ENCODE data around the gene CERS6. TPM values are rescaled to one million over a fixed set of nuclear protein-coding genes. Genes with fewer than 3 reads are reported as not detected.
A peak's percentile ranks its signal among the peaks of the same experiment; 100 is the strongest.

Gene CERS6
- total and polyA plus RNA-seq, 10 of the 15 experiments (the other 5 are each of a cell fraction or from before 2014, with no cell fraction given): 1.3 to 20.4 (median 14.1) TPM

DNA sequence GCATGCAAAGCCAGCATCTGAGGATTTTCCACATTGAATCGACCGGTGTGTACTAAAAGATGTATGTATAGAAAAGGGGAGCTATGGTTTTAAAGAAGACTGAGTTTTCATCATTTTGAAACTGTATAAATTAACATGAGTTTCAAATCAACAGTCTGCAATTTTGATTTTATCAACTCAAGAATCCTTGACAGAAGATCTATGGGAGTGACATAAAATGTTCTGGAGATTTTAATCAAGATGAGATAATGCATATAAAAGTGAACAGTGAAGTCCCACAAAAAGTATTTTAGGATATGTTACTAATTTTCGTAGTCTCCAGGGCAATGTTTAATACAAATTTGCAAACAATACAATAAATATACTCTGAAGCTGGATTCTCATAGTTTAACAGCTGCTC, 24.0 kb upstream of the CERS6 start:
- H3K4me3 ChIP-seq: no peak overlapping the region; the same call in 1 of the 2 replicates
- H4K20me1 ChIP-seq (ENCODE audit: control insufficient read depth, insufficient read depth): no peaks in the 10 kb centered on the region
- POLR2A ChIA-PET: no interaction called here
- SMC1A ChIA-PET (ENCODE audit: uncharacterized antibody, unreplicated experiment): interaction anchor here (0.5 to 1.0 kb wide), 3 partner anchors 20 to 1827 kb away, joined by 3 read pairs; no protein-coding TSS in a partner anchor
- ATAC-seq (peak; percentile 32), FAIRE-seq (no peak), DNase-seq (ENCODE audit: low read depth, low spot score) (no peak)
- in situ Hi-C loops (cut with MboI) (no loop called here), intact Hi-C loops (cut with micrococcal nuclease; ENCODE audit: unreplicated experiment) (loop anchor here (2.0 to 5.0 kb wide), 3 partner anchors 59 to 83 kb away; no protein-coding TSS in a partner anchor)
- H3K9me3 ChIP-seq (replicated peaks; ENCODE audit: control insufficient read depth, insufficient read depth, low read length): no peaks in the 10 kb centered on the region; the same call in 2 of the 3 replicates
- no TSS peak for BruUV-seq (replicated peaks)
- H3K79me2 ChIP-seq (ENCODE audit: control insufficient read depth, insufficient read depth, low read length): no peaks in the 10 kb centered on the region
- CTCF ChIA-PET: no interaction called here
- RAD21 ChIA-PET (ENCODE audit: unreplicated experiment): no interaction called here
- peaks cover 13% of the 10 kb centered on the region; the same call in 1 of the 2 replicates for H3K4me1 ChIP-seq (ENCODE audit: control insufficient read depth, insufficient read depth, low read length)
- H3K4me2 ChIP-seq (ENCODE audit: control insufficient read depth, insufficient read depth): no peak overlapping the region
- 33% methylated on average over 3 of the region's 3 CpGs for WGBS (ENCODE audit: insufficient coverage, insufficient replicate concordance, low lambda C conversion rate, missing lambda C conversion rate)
- TF ChIP-seq HSF1 (IDR thresholded peaks at IDR 0.05; ENCODE audit: low read depth, low read length) (no peak), RELB (IDR thresholded peaks at IDR 0.05; ENCODE audit: low read depth) (no peak), BACH1 (IDR thresholded peaks at IDR 0.05; ENCODE audit: borderline replicate concordance) (no peak), RCOR1 (conservative IDR thresholded peaks at IDR 0.05; ENCODE audit: low read depth, low read length) (no peak), MYB (IDR thresholded peaks at IDR 0.05; ENCODE audit: borderline replicate concordance, low read depth, low read length) (no peak), NFYB (IDR thresholded peaks at IDR 0.05; ENCODE audit: insufficient read depth, low read depth, low read length) (no peak), NRF1 (conservative IDR thresholded peaks at IDR 0.05; ENCODE audit: low read depth, low read length) (no peak), ZBTB4 (CRISPR knock-in tag; IDR thresholded peaks at IDR 0.05) (no peak)
- TF ChIP-seq, protein P1, sequence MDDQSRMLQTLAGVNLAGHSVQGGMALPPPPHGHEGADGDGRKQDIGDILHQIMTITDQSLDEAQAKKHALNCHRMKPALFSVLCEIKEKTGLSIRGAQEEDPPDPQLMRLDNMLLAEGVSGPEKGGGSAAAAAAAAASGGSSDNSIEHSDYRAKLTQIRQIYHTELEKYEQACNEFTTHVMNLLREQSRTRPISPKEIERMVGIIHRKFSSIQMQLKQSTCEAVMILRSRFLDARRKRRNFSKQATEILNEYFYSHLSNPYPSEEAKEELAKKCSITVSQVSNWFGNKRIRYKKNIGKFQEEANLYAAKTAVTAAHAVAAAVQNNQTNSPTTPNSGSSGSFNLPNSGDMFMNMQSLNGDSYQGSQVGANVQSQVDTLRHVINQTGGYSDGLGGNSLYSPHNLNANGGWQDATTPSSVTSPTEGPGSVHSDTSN (IDR thresholded peaks at IDR 0.05; ENCODE audit: insufficient replicate concordance, low read depth, low read length): no peak
- TF ChIP-seq, protein P2, sequence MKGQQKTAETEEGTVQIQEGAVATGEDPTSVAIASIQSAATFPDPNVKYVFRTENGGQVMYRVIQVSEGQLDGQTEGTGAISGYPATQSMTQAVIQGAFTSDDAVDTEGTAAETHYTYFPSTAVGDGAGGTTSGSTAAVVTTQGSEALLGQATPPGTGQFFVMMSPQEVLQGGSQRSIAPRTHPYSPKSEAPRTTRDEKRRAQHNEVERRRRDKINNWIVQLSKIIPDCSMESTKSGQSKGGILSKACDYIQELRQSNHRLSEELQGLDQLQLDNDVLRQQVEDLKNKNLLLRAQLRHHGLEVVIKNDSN (IDR thresholded peaks at IDR 0.05; ENCODE audit: borderline replicate concordance, extremely low read length, insufficient read depth, low read depth, low read length): no peak
- no peak overlapping the region for H3K9ac ChIP-seq (ENCODE audit: control insufficient read depth, insufficient read depth, low read length)
- no peaks in the 10 kb centered on the region for H3K36me3 ChIP-seq (ENCODE audit: control insufficient read depth in 2 of 2, insufficient read depth in 2 of 2, low read length in 1 of 2)
- no peak overlapping the region for H3K27ac ChIP-seq (ENCODE audit: control insufficient read depth, insufficient read depth)
- H3K27me3 ChIP-seq (replicated peaks in 1 of 2; ENCODE audit: control insufficient read depth in 2 of 2, insufficient read depth in 2 of 2, low read length in 1 of 2): no peaks in the 10 kb centered on the region
- H2AFZ ChIP-seq (ENCODE audit: control insufficient read depth, low read depth, low read length): no peak overlapping the region

Measured in GM12878 (cell line).